Stimulated activated naive CD8-positive, alpha-beta T cell treated with anti-CD3 and anti-CD28 coated beads, Interleukin-15, amount 100 ng/mL, for 72 hours (primary cell): ENCODE data around the gene ZFYVE1.
"Not testable (repeated sequence)": the region's sequence is repeated elsewhere in the genome, so short reads cannot be mapped to it uniquely, and the experiment has no call there.

Experiments used
- ATAC-seq: fragments of 150-1000 bp; cut with Tn5 transposase; 2 replicates; pipeline ENCODE4 v1.10.0; 2021; ENCODE audit warnings: mild to moderate bottlenecking, moderate library complexity
- DNase-seq, 2 donors: peaks; one replicate each; pipeline ENCODE4 v3.0.0; 2021 to 2022
- H3K27ac Mint-ChIP-seq, 2 donors: one replicate each; pipeline ENCODE4 v1.8.0; 2022; ENCODE audit warnings: mild to moderate bottlenecking in 2 of 2, mixed read lengths in 2 of 2, moderate library complexity in 2 of 2
- H3K27me3 Mint-ChIP-seq: one replicate; pipeline ENCODE4 v1.8.0; 2022; ENCODE audit warnings: mixed read lengths
- H3K4me1 Mint-ChIP-seq: one replicate; pipeline ENCODE4 v1.8.0; 2022; ENCODE audit warnings: mild to moderate bottlenecking, mixed read lengths
- H3K4me3 Mint-ChIP-seq, 2 donors: one replicate each; pipeline ENCODE4 v1.8.0; 2022; ENCODE audit warnings: mild to moderate bottlenecking in 2 of 2, mixed read lengths in 2 of 2, moderate library complexity in 1 of 2
- H3K9me3 Mint-ChIP-seq, 2 donors: one replicate each; pipeline ENCODE4 v1.8.0; 2022; ENCODE audit warnings: mixed read lengths in 2 of 2

Gene ZFYVE1

DNA sequence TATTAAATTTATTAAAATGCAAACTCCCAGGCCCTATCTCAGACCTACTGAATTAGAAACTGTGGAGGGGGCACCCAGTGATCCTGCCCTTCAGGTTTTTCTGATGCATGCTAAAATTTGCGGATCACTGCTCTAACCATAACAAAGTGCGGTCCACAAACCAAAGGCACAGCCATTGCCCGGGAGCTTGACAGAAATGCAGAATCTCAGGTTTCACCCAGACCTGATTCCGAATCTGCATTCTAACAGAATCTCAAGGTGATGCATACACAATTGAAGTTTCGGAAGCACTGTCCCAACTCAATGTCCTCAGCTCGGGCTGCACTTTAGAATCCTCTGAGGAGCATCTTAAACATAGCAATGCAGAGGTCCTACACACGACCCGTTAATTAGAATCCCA is 46.0 kb downstream of the ZFYVE1 start:
- Mint-ChIP-seq H3K4me3 (no peak overlapping the region), H3K27ac (no peak overlapping the region), H3K27me3 (no peaks in the 10 kb centered on the region), H3K4me1 (no peaks in the 10 kb centered on the region), H3K9me3 (peaks cover 0 to 5% of the 10 kb centered on the region in 2 donors)
- no peak for DNase-seq
- ATAC-seq = no peak

DNA sequence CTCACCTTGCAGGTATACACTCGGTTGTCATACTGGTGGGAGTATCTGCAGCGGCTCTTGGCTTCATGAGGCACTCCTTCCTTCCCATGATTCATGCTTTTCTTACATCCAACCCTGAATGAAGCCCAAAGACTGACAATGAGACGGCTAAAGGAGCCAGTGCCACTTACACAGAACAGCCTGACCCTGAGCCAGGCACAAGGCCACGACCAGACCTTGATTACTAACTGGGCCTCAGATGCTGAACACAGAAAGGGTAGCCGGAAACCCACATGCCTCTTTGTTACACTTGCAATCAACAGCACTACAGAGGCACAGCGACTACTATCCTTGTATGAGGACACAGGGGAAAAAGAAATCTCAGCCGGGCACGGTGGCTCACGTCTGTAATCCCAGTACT is 48.0 kb downstream of the ZFYVE1 start:
- no peaks in the 10 kb centered on the region for H3K9me3 Mint-ChIP-seq
- DNase-seq (no peak), ATAC-seq (no peak)
- no peaks in the 10 kb centered on the region for H3K27me3 Mint-ChIP-seq
- H3K4me1 Mint-ChIP-seq = no peaks in the 10 kb centered on the region
- peak overlapping the region in 1 of 2 donors; percentile 13 for H3K27ac Mint-ChIP-seq
- no peak overlapping the region for H3K4me3 Mint-ChIP-seq

DNA sequence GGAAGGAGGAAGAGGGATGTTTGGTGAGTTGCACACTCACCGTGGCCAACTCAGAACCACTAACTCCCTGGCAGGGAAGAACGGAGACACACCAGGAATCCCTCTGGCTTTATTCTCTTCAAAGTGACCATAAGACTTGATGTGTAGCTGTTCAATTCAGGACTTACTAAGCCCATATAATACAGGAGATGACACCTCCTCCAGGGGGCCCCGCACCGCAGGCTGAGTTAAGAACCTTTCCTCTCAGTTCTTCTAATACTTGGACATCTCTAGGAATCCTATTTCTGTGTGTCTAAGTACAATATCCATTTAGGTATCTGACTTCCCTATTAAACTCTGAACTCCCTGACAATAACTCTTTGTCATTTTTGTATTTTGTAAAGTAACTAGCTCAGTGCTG is 51.1 kb downstream of the ZFYVE1 start:
- Mint-ChIP-seq H3K4me1 (no peaks in the 10 kb centered on the region), H3K9me3 (no peaks in the 10 kb centered on the region), H3K4me3 (no peak overlapping the region), H3K27ac (no peak overlapping the region), H3K27me3 (no peaks in the 10 kb centered on the region)
- DNase-seq = no peak
- ATAC-seq = no peak

DNA sequence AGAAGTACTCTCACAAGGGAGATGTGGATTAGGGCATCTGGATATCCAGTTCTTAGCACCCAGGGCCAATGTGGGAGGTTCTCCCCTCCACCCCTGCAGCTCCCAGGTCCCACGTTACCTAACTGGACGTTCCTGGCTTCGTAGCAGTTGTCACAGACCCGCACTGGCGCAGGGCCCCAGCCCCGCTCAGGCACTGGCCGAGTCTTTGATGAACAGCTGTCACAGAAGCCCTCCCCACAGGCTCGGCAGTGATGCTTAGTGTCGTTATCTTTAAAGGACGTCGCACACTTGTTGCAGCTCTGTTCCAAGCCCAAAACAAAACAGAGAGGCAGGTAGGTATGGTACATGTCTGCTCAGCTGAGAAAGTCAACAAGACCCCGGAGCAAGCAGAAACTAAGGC is 52.2 kb downstream of the ZFYVE1 start:
- no peaks in the 10 kb centered on the region for H3K9me3 Mint-ChIP-seq
- H3K4me3 Mint-ChIP-seq = no peak overlapping the region
- DNase-seq (no peak), ATAC-seq (no peak)
- no peaks in the 10 kb centered on the region for H3K4me1 Mint-ChIP-seq
- H3K27ac Mint-ChIP-seq = no peak overlapping the region
- no peaks in the 10 kb centered on the region for H3K27me3 Mint-ChIP-seq

DNA sequence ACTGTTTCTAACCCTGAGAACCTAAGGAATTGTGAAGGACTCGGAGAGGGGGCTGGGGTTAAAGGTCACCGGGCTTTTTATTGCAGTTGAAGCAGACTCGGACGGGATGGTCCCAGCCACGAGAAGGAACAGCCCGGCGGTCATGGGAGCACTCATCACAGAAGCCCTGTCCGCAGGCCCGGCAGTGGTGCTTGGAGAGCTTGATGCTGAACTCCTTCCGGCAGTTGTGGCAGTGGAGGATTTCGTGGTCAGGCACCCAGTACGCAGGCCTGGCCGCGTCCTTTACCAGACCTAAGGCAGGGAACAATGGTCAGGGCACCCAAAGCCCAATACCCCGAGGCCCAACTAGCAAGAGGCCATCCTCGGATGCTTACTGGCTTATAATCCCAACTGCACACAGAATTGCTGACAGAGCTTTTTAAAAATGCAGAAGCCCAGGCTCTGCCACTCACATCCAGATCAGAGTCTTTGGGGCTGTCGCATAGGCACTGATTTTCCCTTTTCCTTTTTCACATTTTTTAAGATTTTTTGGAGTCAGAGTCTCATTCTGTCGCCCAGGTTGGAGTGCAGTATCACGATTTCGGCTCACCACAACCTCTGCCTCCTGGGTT is 56.0 kb downstream of the ZFYVE1 start:
- no peak for DNase-seq
- Mint-ChIP-seq H3K9me3 (no peaks in the 10 kb centered on the region), H3K27ac (peak overlapping the region in 1 of 2 donors; percentile 34), H3K27me3 (no peaks in the 10 kb centered on the region), H3K4me1 (no peaks in the 10 kb centered on the region), H3K4me3 (no peak overlapping the region)
- ATAC-seq = no peak

DNA sequence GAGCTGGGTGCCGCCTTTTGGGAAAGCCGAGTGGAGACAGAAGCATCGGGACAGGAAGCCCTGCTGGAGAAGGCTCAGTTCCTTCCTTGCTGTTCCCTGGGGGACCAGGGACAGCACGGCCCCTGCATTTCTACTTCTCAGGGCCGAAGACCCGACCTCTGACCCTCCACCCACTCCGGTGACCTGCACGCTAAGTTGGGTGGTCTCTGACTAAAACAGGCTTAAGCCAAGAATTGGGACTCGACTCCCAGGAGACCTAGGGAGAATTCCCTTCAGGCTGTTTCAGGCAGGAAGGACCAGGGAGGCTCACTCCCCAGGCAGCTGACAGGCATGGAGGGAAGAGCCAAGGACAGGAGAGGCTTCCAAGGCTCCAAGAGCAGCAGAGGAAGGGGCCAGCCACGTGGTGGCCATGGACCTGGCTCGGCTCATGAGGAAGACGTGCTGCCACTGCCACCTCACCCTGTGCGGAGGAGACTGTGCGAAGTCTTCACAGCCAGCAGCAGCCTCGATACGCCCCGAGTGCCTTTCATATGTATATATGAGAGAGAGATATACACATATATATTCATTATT is 56.8 kb downstream of the ZFYVE1 start:
- no peak for DNase-seq
- no peak for ATAC-seq
- Mint-ChIP-seq H3K9me3 (no peaks in the 10 kb centered on the region), H3K4me1 (peaks cover 5% of the 10 kb centered on the region), H3K4me3 (no peak overlapping the region), H3K27ac (no peak overlapping the region), H3K27me3 (no peaks in the 10 kb centered on the region)

DNA sequence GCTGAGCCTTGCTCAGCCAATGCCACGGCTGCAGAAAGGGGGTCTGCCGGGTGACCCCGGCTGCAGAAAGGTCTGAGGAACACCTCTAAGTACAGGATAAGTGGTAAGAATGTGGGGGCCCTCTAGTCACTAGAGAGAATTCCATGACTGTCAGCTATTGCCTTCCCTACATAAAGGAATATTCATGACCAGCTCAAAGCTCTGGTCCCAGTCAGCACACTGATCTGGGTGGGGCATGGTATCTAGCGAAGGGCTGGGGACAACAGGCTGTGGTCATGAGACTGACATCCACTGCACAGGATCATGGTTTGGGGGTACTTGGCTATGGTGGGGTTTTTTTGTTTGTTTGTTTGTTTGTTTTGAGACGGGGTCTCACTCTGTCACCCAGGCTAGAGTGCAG is 58.6 kb downstream of the ZFYVE1 start:
- Mint-ChIP-seq H3K9me3 (no peaks in the 10 kb centered on the region), H3K4me3 (no peak overlapping the region), H3K27me3 (no peaks in the 10 kb centered on the region), H3K4me1 (peaks cover 21% of the 10 kb centered on the region), H3K27ac (peak overlapping the region in 1 of 2 donors; percentile 31)
- no peak for ATAC-seq
- no peak for DNase-seq

DNA sequence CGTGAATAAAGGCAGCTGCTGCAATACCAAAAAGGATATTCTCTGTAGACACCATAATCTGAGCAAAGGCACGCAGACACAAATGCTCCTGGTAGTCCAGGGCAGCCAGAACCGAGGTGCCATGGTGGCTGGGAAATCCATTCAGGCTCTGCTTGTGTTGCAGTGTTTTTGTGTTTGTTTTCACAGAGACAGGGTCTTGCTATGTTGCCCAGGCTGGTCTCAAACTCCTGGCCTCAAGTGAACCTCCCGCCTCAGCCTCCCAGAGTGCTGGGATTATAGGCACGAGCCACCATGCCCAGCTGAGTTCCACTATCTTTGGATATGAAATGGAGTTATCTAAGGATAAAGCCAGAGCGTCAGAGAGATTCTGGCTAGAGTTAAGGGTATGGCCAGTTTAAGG is 60.9 kb downstream of the ZFYVE1 start:
- Mint-ChIP-seq H3K27ac (no peak overlapping the region), H3K9me3 (no peaks in the 10 kb centered on the region), H3K4me3 (no peak overlapping the region), H3K27me3 (no peaks in the 10 kb centered on the region), H3K4me1 (peaks cover 28% of the 10 kb centered on the region)
- DNase-seq (no peak), ATAC-seq (no peak)

DNA sequence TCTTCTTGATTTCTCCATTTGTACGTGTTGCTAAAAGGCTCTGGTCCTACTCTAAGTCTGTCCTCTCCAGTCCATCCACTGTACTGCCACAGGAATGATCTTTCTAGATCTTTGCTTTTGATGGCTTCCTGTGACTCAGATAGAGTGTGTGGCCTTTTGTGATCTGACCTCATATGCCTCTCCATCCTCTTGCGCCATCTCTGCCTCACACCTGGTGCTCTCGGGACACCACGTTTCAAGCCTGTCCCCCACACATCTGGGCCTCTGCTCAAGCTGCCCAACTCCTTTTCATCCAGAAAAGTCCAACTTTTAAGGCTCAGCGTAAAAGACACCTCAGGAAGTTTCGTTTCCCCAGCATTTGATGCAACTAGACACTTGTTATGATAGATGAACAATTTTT is 61.7 kb downstream of the ZFYVE1 start:
- Mint-ChIP-seq H3K4me3 (no peak overlapping the region), H3K9me3 (no peaks in the 10 kb centered on the region), H3K27ac (peak overlapping the region in 1 of 2 donors; percentile 16), H3K4me1 (peaks cover 28% of the 10 kb centered on the region), H3K27me3 (no peaks in the 10 kb centered on the region)
- DNase-seq (no peak), ATAC-seq (peak; percentile 49)

DNA sequence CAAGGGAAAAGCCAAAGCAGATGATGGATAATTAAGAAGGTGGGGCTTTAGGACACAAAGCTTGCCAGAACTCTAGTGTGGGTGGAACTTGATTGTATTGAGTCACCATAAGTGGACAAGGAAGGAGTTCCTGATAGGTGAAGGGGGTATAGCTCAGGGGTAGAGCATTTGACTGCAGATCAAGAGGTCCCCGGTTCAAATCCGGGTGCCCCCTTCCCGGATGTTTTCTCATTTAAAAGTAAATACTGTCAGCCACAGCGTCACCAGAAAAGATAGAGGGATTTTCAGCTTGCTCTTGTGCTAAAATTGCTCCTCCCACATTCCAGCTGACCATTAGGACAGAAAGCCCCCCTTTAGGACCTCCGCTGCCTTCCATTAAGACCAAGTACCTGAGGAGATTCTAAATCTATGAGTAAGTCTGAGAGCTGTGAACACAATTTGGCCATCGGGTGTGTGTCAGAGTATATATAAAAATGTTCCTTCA is 64.0 kb downstream of the ZFYVE1 start:
- H3K4me1 Mint-ChIP-seq = peaks cover 28% of the 10 kb centered on the region

DNA sequence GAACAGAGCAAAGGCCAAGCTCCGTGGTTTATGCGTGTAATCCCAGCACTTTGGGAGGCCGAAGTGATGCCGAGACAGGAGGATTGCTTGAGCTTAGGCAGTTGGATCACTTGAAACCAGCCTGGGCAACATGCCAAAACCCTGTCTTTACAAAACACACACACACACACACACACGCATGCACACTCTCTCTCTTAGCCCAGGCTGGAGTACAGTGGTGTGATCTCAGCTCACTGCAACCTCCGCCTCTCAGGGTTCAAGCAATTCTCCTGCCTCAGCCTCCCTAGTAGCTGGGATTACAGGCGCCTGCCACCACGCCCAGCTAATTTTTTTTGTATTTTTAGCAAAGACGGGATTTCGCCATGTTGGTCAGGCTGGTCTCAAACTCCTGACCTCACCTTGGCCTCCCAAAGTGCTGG is 64.6 kb downstream of the ZFYVE1 start:
- H3K9me3 Mint-ChIP-seq, DNase-seq, H3K4me3 Mint-ChIP-seq: not testable (repeated sequence)

More for the DNA sequence above, 64.0 kb downstream of the ZFYVE1 start:
- DNase-seq (no peak), ATAC-seq (no peak)
- Mint-ChIP-seq H3K4me3 (no peak overlapping the region), H3K27ac (peak overlapping the region in 1 of 2 donors; percentile 85), H3K27me3 (no peaks in the 10 kb centered on the region), H3K9me3 (no peaks in the 10 kb centered on the region)

DNA sequence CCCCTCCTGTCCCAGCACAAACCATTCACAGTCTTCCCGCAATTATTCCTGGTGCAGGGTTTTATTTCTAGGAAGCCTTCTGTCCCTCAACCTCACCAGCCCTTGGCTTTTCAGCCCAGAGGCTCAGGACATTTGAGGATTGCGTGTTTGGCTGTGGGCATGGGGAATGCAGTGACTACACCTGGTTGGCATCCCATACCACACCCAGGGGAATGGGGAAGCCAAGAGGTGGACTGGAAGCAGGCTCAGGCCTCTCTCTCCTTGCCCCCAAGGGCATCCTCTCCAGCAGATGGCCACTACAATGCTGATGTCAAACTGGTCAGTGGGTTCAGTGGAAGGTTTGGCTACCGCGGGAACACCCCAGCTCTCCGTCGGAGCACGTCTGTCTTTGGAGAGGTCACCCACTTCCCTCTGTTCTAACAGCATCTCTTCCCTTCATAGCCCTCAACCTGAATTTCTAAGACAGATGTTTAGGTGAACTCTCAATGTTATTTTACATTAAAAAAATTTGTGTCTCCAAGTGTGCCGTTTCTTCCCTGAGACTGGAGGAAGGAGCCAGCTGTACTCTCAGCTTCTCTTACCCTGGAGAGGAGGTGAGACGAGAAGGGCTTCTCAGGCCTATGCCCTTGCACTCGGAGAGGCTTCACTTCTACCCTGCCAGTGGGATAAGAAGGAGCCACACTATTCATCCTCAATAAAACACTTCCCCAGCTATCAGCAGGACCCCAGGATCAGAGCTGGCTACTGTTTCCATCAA is 65.1 kb downstream of the ZFYVE1 start:
- no peak overlapping the region for H3K27ac Mint-ChIP-seq
- no peak overlapping the region for H3K4me3 Mint-ChIP-seq
- DNase-seq (no peak), ATAC-seq (no peak)
- H3K27me3 Mint-ChIP-seq = no peaks in the 10 kb centered on the region
- peaks cover 28% of the 10 kb centered on the region for H3K4me1 Mint-ChIP-seq
- no peaks in the 10 kb centered on the region for H3K9me3 Mint-ChIP-seq

More for the DNA sequence above, 64.6 kb downstream of the ZFYVE1 start:
- not testable (repeated sequence) for H3K27me3 Mint-ChIP-seq, ATAC-seq
- peak overlapping the region in 1 of 2 donors; percentile 85 for H3K27ac Mint-ChIP-seq
- H3K4me1 Mint-ChIP-seq = peaks cover 28% of the 10 kb centered on the region

DNA sequence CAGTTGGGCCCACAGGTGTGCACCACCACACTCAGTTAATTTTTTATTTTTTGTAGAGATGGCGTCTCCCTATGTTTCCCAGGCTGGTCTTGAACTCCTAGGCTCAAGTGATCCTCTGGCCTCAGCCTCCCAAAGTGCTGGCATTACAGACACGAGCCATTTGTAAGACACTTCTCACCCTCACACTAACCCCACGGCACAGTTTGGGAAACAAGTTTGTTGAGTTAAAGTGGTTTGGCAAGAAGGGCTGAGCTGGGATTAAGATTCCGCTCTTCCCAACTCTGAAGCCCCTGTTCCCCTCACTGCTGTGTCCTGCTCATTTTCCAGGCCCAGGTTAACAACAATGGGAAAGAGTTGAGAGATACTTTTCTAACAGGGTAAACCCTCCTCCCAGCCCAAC is 65.9 kb downstream of the ZFYVE1 start:
- DNase-seq, ATAC-seq, H3K27me3 Mint-ChIP-seq, H3K4me3 Mint-ChIP-seq, H3K9me3 Mint-ChIP-seq: not testable (repeated sequence)
- Mint-ChIP-seq H3K27ac (peak overlapping the region in 1 of 2 donors; percentile 44), H3K4me1 (peaks cover 28% of the 10 kb centered on the region)

DNA sequence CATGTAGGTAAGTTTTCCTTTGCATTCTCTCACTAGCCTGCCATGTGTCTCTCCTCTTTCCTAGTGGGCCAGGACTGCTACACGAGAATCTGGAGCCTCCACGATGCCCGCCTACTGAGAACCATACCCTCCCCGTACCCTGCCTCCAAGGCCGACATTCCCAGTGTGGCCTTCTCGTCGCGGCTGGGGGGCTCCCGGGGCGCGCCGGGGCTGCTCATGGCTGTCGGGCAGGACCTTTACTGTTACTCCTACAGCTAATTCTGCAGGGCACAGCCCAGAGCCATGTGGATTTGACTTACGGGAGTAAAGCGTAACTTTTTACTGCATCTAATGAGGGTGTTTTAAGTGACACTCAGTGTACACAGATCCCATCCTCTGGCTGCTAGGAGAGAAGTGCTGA is 68.4 kb downstream of the ZFYVE1 start:
- no peak for DNase-seq
- Mint-ChIP-seq H3K27me3 (no peaks in the 10 kb centered on the region), H3K9me3 (no peaks in the 10 kb centered on the region), H3K4me1 (peaks cover 10% of the 10 kb centered on the region), H3K4me3 (no peak overlapping the region), H3K27ac (no peak overlapping the region)
- ATAC-seq = no peak

DNA sequence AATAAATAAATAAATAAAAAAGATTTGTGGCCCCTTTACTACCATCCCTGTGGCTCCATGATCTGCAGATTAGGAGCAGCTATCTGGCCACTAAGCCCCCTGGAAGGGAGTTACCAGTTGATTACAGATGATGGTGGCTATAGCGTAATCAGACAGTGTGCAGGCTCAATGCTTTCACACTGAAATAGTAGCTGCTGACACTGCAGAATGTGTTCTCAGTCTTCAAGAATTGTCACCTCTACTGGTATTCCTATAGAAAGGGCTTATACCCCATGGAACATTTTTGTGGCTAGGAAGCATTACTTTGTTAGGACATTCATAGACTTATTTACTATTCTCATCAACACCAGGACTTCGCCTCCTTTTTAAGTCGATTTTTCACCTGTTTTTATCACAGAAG is 69.7 kb downstream of the ZFYVE1 start:
- no peak for ATAC-seq
- no peaks in the 10 kb centered on the region for H3K9me3 Mint-ChIP-seq
- no peaks in the 10 kb centered on the region for H3K27me3 Mint-ChIP-seq
- no peaks in the 10 kb centered on the region for H3K4me1 Mint-ChIP-seq
- DNase-seq = no peak
- H3K27ac Mint-ChIP-seq = no peak overlapping the region
- H3K4me3 Mint-ChIP-seq = no peak overlapping the region

DNA sequence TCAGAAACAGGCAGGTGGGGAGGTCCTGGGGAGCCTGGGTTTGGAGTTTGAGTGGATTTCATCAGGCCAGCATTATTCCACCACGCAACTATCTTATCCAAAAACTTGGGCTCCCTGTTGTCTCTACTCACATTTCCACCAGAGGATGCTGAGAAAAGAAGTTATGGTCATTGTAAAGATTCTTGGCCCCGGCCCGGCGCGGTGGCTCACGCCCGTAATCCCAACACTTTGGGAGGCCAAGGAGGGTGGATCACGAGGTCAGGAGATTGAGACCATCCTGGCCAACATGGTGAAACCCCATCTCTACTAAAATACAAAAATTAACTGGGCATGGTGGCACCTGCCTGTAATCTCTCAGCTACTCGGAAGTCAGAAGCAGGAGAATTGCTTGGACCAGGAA is 70.2 kb downstream of the ZFYVE1 start:
- not testable (repeated sequence) for DNase-seq, H3K27ac Mint-ChIP-seq, H3K27me3 Mint-ChIP-seq, ATAC-seq, H3K4me1 Mint-ChIP-seq, H3K9me3 Mint-ChIP-seq, H3K4me3 Mint-ChIP-seq
